HG03354 (cell line): ENCODE measurements around the gene PARD3.
"Not testable (repeated sequence)": the region's sequence is repeated elsewhere in the genome, so short reads cannot be mapped to it uniquely, and the experiment has no call there.

Source experiments
- ATAC-seq: cut with Tn5 transposase; IDR thresholded peaks from one replicate; pipeline ENCODE4 v1.9.1; 2021; ENCODE audit warnings: mild to moderate bottlenecking; ENCODE audit not compliant: unreplicated experiment, poor library complexity, severe bottlenecking

Gene PARD3

GRCh38 chr10:34644815-34645214 lies 170.3 kb downstream of the PARD3 start:
- not testable (repeated sequence) for ATAC-seq

DNA sequence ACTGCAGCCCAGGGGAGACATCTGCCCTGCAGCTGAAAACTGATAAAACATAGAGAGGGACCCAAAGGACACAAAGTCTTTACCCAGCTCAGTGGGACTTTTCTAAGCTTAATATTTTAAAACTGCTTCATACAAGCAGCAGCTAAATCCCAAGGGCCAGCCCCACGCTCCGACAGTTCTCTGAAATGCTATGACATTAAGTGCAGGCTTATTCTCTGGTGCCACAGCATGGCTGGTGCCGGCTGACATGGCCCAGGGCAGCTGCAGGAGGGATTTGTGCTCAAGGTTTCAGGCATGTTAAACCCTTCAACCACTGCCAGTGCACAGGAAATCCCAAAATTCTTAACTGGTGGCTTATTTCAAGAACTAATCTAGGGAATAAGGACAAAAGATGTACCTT lies 170.9 kb downstream of the PARD3 start:
- ATAC-seq: no peak

DNA sequence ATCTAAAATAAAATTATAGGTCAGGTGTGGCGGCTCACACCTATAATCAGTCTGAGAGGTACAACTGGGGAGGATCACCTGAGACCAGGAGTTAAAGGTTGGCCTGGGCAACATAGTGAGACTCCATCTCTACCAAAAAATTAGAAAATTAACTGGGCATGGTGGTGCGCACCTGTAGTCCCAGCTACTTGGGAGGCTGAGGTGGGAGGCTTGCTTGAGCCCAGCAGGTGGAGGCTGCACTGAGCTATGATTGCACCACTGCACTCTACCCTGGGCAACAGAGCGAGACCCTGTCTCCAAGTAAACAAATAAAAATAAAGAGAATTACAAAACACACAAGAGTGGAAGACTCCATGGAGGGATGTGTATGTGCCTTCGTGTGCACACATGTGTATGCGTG lies 171.5 kb downstream of the PARD3 start:
- ATAC-seq: no peak

- no peak for ATAC-seq
These were observed 173.1 kb downstream of the PARD3 start for GRCh38 chr10:34641913-34642558.

- no peak for ATAC-seq
These were observed 173.8 kb downstream of the PARD3 start for GRCh38 chr10:34641147-34641912.

DNA sequence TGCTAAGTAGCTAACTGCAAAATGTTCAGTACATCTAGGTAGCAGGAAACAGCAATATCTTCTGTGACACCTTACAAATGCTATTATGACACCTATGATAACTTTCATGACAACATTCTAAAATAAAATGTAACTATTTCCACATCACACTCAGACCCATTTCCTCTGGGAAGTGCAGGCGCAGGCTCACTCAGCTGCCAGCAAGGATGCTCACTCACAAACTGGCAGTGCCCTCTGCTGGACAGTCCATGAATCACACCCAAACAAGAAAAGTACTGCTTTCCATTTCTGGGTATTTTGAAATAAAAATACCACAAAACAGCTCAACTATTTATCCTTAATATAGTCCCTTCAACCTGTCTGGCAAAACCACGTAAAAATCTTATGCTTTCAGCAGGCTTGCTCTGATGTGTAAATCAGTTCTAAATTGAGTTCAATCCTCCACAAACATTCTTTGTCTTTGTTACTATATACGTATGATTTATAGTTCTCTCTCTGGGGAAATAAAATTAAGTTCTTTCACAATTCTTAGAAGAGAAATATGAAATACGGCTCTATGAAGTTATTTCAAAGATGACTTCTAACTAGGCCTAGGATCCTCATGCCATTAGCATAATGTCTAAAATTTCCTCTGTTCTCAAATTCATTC lies 176.6 kb downstream of the PARD3 start:
- peak; percentile 47 for ATAC-seq

- peak; percentile 86 for ATAC-seq
These were observed 177.6 kb downstream of the PARD3 start for GRCh38 chr10:34637418-34637911.

DNA sequence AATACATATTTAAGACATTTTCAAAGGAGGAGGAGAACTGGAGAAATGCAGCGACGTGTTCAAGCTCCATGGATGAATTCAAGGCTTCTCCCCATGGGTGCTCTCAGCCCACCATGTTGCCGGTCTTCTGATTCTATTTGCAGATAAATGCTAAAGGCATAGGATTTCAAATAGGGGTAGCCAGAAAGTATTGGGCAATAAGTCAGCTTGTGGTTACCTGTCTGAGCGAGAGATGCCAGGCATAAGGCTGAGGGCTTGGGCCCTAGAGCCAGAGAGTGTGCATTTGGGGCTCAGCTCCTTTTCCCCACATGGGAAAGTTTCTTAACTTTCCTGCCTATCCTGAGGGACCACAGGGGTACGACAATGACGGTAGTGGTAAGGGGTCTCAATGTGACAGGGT lies 180.0 kb downstream of the PARD3 start:
- ATAC-seq: no peak

DNA sequence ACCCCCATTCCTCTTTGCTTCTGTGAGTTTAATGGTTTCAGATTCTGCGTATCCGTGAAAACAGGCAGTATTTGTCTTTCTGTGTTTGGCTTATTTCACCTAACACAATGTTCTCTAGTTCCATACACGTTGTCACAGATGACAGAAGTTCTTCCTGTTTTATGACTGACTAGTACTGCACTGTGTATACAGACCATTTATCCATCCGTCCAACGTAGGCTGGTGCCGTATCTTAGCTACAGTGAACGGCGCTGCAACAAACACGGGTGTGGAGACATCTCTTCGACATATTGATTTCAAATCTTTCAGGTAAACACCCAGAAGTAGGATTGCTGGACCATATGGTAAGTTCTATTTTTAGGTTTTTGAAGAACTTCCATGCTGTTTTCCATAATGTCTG lies 181.7 kb downstream of the PARD3 start:
- no peak for ATAC-seq

DNA sequence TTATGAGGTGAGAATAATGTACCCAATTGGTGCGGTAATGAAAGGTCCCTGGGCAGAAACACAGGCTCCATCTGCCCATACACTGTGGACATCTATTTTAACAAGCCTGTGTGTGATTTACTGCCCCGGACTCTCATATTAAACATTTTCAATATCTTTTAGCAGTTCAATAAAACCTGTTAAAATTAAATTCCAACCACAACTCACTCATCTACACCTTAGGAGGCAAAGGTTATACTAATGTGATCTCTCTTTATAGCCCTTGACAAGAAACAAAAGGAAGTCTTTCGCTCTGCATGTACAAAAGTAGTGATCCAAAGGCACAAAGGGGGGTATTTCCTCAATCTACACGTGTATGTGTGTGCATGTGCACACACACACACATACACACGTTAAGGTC lies 186.0 kb downstream of the PARD3 start:
- no peak for ATAC-seq

GRCh38 chr10:34628174-34628796 lies 186.8 kb downstream of the PARD3 start:
- no peak for ATAC-seq

DNA sequence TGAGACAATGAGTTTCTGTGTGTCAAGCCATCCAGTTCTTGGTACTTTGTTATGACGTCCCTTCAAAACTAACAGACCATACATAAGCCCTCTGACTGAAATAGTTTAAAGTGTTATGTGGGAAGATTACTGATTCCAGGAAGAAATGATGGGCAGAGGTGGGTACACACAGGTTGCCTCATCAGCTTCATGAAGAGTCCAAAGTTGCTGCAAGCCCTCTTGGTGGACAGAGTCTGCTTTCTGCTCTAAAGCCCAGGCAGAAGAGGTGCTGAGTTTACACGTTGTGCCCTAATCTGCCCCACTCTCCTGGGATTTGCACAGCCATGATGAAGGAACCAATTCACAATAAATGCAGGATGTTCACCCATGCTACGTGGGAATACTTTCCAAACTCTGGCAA lies 187.4 kb downstream of the PARD3 start:
- no peak for ATAC-seq

DNA sequence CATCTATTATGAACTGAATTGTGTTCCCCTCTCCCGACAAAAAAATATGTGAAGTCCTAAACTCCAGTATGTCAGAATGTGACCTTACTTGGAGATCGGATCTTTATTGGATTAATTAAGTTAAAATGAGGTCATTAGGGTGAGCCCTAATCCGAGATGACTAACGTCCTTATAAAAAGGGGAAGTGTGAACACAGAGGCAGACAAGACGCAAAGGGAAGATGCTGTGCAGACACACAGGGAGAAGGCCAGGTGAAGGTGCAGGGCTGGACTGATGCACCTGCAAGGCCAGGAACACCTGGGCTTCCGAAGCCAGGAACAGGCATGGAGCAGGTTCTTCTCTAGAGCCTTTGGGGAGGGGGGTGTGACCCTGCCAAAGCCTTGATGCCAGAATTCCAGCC lies 187.8 kb downstream of the PARD3 start:
- ATAC-seq: no peak

DNA sequence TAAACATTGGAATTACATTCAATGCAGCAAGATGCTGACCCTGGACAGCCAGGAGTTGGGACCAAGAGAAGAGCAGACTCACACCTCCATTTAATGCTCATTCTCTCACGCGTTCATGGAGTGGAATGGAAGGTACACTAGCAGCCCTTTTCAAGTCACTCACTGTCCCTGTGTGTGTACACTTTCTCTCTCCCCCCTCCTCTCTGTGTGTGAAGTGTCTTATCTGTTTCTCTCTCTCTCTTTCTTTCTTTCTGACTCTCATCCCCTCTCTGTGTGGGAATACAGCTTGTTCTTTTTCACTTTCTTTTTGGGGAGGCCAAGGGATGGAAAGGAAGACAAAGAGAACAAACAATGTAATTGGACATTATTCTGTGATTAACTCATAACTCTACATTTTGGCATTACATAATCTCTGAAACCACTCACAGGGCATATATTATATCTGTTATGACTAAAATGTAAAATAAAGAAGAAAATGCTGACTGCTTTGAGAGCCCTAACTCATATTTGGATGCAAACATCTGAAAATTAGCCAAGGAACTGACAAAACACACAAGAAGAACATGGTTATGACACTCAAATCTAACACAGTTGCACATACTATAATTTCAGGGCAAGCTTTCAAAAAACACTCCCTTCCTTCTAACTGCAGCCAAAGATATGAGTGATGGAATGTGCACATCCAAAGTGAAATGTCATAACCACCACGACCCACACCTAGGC lies 188.8 kb downstream of the PARD3 start:
- ATAC-seq: no peak

DNA sequence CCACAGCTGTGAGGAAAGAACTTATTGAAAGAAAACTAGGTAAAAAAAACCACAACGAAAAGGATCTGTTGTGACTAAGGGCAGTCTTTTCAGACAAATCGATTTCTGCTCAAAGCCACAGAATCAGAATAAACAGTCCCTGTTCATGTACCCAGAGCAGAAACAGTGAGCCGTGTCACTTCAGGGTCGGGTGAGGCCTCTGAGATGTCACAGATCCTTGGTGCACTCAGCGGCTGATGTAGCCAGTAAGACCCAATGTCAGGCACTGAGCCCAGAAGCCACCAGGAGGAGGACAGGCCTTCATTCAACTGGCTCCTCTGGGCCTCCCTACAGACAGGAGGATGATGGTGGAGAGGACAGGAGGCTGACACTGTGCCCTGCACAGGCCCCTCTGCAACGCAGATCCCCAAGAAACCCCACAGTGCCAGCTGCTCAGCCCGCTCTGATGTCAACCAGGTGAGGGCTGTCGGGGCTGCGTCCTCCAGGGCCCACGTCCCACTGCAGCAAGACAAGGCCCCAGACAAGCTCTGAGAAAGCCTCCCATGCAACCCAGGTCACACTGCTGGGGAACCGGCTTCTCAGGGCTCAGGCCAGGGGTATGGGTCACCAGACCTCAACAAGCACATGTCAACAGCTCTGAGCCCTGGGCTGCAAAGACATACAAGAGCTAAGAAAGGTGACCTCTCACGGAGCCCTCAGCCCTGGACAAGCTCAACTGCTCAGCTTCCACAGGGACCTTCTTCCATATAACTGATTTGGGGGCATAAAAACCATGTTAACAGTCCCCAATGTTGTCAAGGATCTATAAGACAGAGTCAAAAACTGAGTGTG lies 190.6 kb downstream of the PARD3 start:
- ATAC-seq: no peak

GRCh38 chr10:34622945-34623344 lies 192.2 kb downstream of the PARD3 start:
- no peak for ATAC-seq

DNA sequence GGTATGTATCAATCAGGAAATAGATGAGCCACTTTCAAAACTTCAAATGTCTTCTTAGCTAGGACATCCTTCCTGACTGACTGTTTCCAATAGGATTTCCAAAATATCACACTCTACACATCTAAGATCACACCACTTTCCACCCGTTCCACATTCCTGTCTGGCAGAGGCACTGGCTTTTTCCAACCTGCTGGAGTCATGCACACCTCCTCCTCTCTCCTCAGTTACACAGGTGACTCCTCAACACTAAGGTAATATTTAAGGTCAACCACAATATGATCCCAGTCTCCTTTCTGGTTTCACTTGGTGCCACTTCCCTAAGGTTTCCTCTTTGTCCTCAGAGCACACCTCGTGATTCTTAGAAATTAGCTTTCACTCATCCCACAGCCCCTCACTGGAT lies 196.5 kb downstream of the PARD3 start:
- no peak for ATAC-seq

DNA sequence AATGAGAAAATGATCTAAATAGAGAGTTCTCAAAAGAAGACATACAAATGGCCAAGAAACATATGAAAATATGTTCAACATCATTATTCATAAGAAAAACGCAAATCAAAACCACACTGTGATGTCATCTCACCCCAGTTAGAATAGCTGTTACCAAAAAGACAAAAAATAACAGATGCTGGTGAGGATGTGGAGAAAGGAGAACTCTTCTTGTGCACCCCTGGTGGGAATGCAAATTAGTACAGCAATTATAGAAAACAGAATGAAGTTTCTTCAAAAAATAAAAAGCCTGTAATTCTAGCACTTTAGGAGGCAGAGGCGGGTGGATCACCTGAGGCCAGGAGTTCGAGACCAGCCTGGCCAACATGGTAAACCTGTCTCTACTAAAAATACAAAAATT lies 199.3 kb downstream of the PARD3 start:
- peak; percentile 60 for ATAC-seq

- no peak for ATAC-seq
These were observed 201.6 kb downstream of the PARD3 start for GRCh38 chr10:34613491-34613890.
